GM23248 (cell line): ENCODE data around the gene RNF217. TPM values are rescaled to one million over a fixed set of nuclear protein-coding genes. Genes with fewer than 3 reads are reported as not detected.

ENCODE experiments used
- DNase-seq: peaks from one replicate; pipeline ENCODE4 v3.0.0-alpha.2; 2015
- H2AFZ ChIP-seq: fragments of 200-600 bp; sonication (generic); 2 replicates; pipeline ENCODE4 v1.6.1; 2016; ENCODE audit warnings: antibody characterized with exemption
- H3F3A ChIP-seq: fragments of 200-600 bp; sonication (generic); 2 replicates; pipeline ENCODE4 v1.6.1; 2016; ENCODE audit warnings: mild to moderate bottlenecking, antibody characterized with exemption, mixed run types; ENCODE audit not compliant: insufficient read depth
- H3K27ac ChIP-seq: fragments of 200-600 bp; sonication (generic); 2 replicates; pipeline ENCODE4 v1.5.1; 2016; ENCODE audit warnings: mild to moderate bottlenecking
- H3K27me3 ChIP-seq: fragments of 200-600 bp; sonication (generic); replicated peaks from 2 replicates; pipeline ENCODE4 v1.6.1; 2016; ENCODE audit warnings: mild to moderate bottlenecking; ENCODE audit not compliant: insufficient read depth
- H3K36me3 ChIP-seq: fragments of 200-600 bp; sonication (generic); 2 replicates; pipeline ENCODE4 v1.6.1; 2016; ENCODE audit warnings: low read depth, mild to moderate bottlenecking
- H3K4me1 ChIP-seq: fragments of 200-600 bp; sonication (generic); 2 replicates; pipeline ENCODE4 v1.6.1; 2016; ENCODE audit warnings: mild to moderate bottlenecking; ENCODE audit not compliant: insufficient read depth
- H3K4me2 ChIP-seq: fragments of 200-600 bp; sonication (generic); one replicate; pipeline ENCODE4 v1.6.1; 2016; ENCODE audit warnings: mild to moderate bottlenecking; ENCODE audit not compliant: unreplicated experiment
- H3K4me3 ChIP-seq: fragments of 200-600 bp; sonication (generic); 2 replicates; pipeline ENCODE4 v1.5.1; 2016; ENCODE audit warnings: mild to moderate bottlenecking
- H3K79me2 ChIP-seq: fragments of 200-600 bp; sonication (generic); 2 replicates; pipeline ENCODE4 v1.6.1; 2016; ENCODE audit warnings: mild to moderate bottlenecking; ENCODE audit not compliant: insufficient read depth
- H3K9ac ChIP-seq: fragments of 200-600 bp; sonication (generic); 2 replicates; pipeline ENCODE4 v1.6.1; 2016; ENCODE audit warnings: mild to moderate bottlenecking
- H3K9me2 ChIP-seq: fragments of 200-600 bp; sonication (generic); 2 replicates; pipeline ENCODE4 v1.6.1; 2016; ENCODE audit warnings: mixed run types, mild to moderate bottlenecking, moderate library complexity; ENCODE audit not compliant: insufficient read depth
- H3K9me3 ChIP-seq: fragments of 200-600 bp; sonication (generic); one replicate; pipeline ENCODE4 v1.6.1; 2017; ENCODE audit warnings: low read depth
- H4K20me1 ChIP-seq: fragments of 200-600 bp; sonication (generic); 2 replicates; pipeline ENCODE4 v1.6.0; 2016; ENCODE audit not compliant: insufficient read depth
- EZH2 ChIP-seq: fragments of 200-600 bp; sonication (generic); IDR thresholded peaks from 2 replicates; pipeline ENCODE4 v1.6.1; 2018; ENCODE audit warnings: antibody characterized with exemption, mild to moderate bottlenecking; ENCODE audit not compliant: insufficient read depth, poor library complexity, severe bottlenecking
- EZH2phosphoT487 ChIP-seq: fragments of 200-600 bp; sonication (generic); IDR thresholded peaks from 2 replicates; pipeline ENCODE4 v1.6.1; 2018; ENCODE audit warnings: antibody characterized with exemption, moderate library complexity, mild to moderate bottlenecking, low read depth; ENCODE audit not compliant: insufficient read depth
- WGBS, 2 experiments: methylation state at CpG; one replicate each; pipeline ENCODE4 v1.1.6; 2015 to 2017; ENCODE audit warnings: low lambda C conversion rate in 2 of 2, low coverage in 1 of 2; ENCODE audit errors: missing lambda C conversion rate in 2 of 2; 5-methylcytosine and 5-hydroxymethylcytosine counted together
- in situ Hi-C: fragments of 300-500 bp; cut with MboI; formaldehyde crosslinking; loops from 2 replicates; pipeline ENCODE4 v1.15.0; 2020
- polyA plus RNA-seq: library from polyadenylated mRNA; unstranded; fragments of >200 nt; fragmentation: Nextera tagmentation; extraction: Ambion mirVana; gene quantifications from 2 replicates; pipeline ENCODE4 v1.2.1, GENCODE V29; 2016
- total RNA-seq: library from RNA; depleted of rRNA; stranded (reverse); fragments of >200 nt; shearing (Covaris generic); gene quantifications from 2 replicates; pipeline ENCODE4 v1.2.3, GENCODE V29; 2014

The RNF217 gene
- total and polyA plus RNA-seq, 2 experiments from 2014 or later = 3.2 to 10.9 TPM

- no peaks in the 10 kb centered on the region for H3K36me3 ChIP-seq
- 26 to 32% methylated on average over 4 of the region's 4 CpGs for WGBS, 2 experiments
- DNase-seq = peak; percentile 47
- no peaks in the 10 kb centered on the region for H3K27me3 ChIP-seq
- H3K9me2 ChIP-seq = no peaks in the 10 kb centered on the region
- H3K9me3 ChIP-seq = no peaks in the 10 kb centered on the region
- peak overlapping the region; percentile 74 for H3K27ac ChIP-seq
- H3K79me2 ChIP-seq = peaks cover 54% of the 10 kb centered on the region
- H3K4me3 ChIP-seq = peak overlapping the region; percentile 85
- H3K4me2 ChIP-seq = peak overlapping the region; percentile 95
- TF ChIP-seq EZH2 (no peak), EZH2phosphoT487 (no peak)
- no peaks in the 10 kb centered on the region for H4K20me1 ChIP-seq
- H3F3A ChIP-seq = peaks cover 35% of the 10 kb centered on the region
- H2AFZ ChIP-seq = peak overlapping the region; percentile 89
- in situ Hi-C loops = no loop called here
- H3K9ac ChIP-seq = peak overlapping the region; percentile 86
- peaks cover 25% of the 10 kb centered on the region for H3K4me1 ChIP-seq
Observed at GRCh38 chr6:124960757-124961463, 1.3 kb upstream of the RNF217 start.

GRCh38 chr6:124961464-124961776 is 817 bp upstream of the RNF217 start:
- peak overlapping the region; percentile 86 for H3K9ac ChIP-seq
- H3K79me2 ChIP-seq = peaks cover 59% of the 10 kb centered on the region
- in situ Hi-C loops = no loop called here
- no peaks in the 10 kb centered on the region for H4K20me1 ChIP-seq
- H3K27ac ChIP-seq = peak overlapping the region; percentile 74
- DNase-seq = no peak
- H3F3A ChIP-seq = peaks cover 35% of the 10 kb centered on the region
- H3K4me3 ChIP-seq = peak overlapping the region; percentile 85
- H2AFZ ChIP-seq = peak overlapping the region; percentile 89
- H3K4me2 ChIP-seq = peak overlapping the region; percentile 95
- no peaks in the 10 kb centered on the region for H3K9me3 ChIP-seq
- TF ChIP-seq EZH2phosphoT487 = no peak
- no peak for TF ChIP-seq EZH2
- peaks cover 29% of the 10 kb centered on the region for H3K4me1 ChIP-seq
- no peaks in the 10 kb centered on the region for H3K27me3 ChIP-seq
- 0 to 2% methylated on average over 6 of the region's 6 CpGs for WGBS, 2 experiments
- no peaks in the 10 kb centered on the region for H3K36me3 ChIP-seq
- H3K9me2 ChIP-seq = no peaks in the 10 kb centered on the region

GRCh38 chr6:124962639-124963415 is 590 bp downstream of the RNF217 start:
- no peaks in the 10 kb centered on the region for H3K36me3 ChIP-seq
- peak; percentile 65 for DNase-seq
- H3K9me2 ChIP-seq = no peaks in the 10 kb centered on the region
- H3F3A ChIP-seq = peaks cover 35% of the 10 kb centered on the region
- peak overlapping the region; percentile 85 for H3K4me3 ChIP-seq
- peak overlapping the region; percentile 73 for H2AFZ ChIP-seq
- H3K79me2 ChIP-seq = peaks cover 73% of the 10 kb centered on the region
- H3K9me3 ChIP-seq = no peaks in the 10 kb centered on the region
- TF ChIP-seq EZH2phosphoT487 (no peak), EZH2 (no peak)
- H3K27me3 ChIP-seq = no peaks in the 10 kb centered on the region
- H4K20me1 ChIP-seq = no peaks in the 10 kb centered on the region
- peak overlapping the region; percentile 95 for H3K4me2 ChIP-seq
- WGBS, 2 experiments = 1% methylated on average over 29 to 52 of the region's 65 CpGs
- in situ Hi-C loops = no loop called here
- peak overlapping the region; percentile 86 for H3K9ac ChIP-seq
- H3K27ac ChIP-seq = peak overlapping the region; percentile 74
- peaks cover 38% of the 10 kb centered on the region for H3K4me1 ChIP-seq

GRCh38 chr6:124963416-124963785 is 1.2 kb downstream of the RNF217 start:
- H3K9me3 ChIP-seq = no peaks in the 10 kb centered on the region
- H3K27ac ChIP-seq = peak overlapping the region; percentile 74
- H3F3A ChIP-seq = peaks cover 35% of the 10 kb centered on the region
- H3K9ac ChIP-seq = peak overlapping the region; percentile 86
- no peaks in the 10 kb centered on the region for H3K36me3 ChIP-seq
- H3K27me3 ChIP-seq = no peaks in the 10 kb centered on the region
- 2 to 3% methylated on average over 9 of the region's 9 CpGs for WGBS, 2 experiments
- DNase-seq = peak; percentile 68
- peak overlapping the region; percentile 95 for H3K4me2 ChIP-seq
- H3K4me3 ChIP-seq = peak overlapping the region; percentile 85
- in situ Hi-C loops = no loop called here
- H3K79me2 ChIP-seq = peaks cover 79% of the 10 kb centered on the region
- peak overlapping the region; percentile 73 for H2AFZ ChIP-seq
- TF ChIP-seq EZH2phosphoT487 (no peak), EZH2 (no peak)
- H3K4me1 ChIP-seq = peaks cover 39% of the 10 kb centered on the region
- H3K9me2 ChIP-seq = no peaks in the 10 kb centered on the region
- H4K20me1 ChIP-seq = no peaks in the 10 kb centered on the region
